GM19455 (cell line): Measurements from ENCODE around the gene MAGI2.

ENCODE experiments used
- ATAC-seq: cut with Tn5 transposase; IDR thresholded peaks from one replicate; pipeline ENCODE4 v1.9.1; 2021; ENCODE audit not compliant: unreplicated experiment

The MAGI2 gene

GRCh38 chr7:78396210-78396609 is 1057.3 kb downstream of the MAGI2 start:
- ATAC-seq = no peak

DNA sequence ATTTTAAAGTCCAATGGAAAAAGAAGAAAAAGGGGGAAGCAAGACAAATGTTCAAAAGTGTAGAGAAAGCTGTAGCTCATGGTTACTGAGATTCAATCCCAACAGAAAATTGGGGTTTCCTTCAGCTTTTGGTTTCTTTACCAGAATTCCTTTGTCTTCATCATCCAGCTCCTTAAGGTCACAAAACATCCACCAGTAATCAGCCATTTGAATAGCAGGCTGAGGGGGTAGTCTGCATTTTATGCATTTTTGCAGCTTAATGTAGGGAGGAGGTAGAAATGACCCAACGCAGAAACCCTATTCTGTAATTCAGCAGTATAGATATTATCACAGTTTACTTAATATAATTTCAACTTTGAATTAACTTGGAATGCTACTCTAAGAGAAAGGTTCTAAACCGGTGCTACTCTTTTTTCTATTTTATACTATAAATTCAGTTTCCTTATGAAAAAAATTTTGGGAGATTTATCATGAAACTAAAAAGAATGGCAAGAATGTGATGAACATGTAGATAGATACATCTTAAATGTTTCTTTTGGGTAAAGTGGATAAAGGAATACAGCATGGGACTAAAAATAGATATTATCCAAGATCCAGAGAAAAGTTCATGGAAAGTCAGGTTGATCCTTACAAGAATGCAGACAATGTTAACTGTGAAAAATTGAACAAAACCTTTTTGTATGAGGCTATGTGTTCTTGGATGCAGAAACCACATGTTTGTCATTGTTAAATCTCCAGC is 1058.0 kb downstream of the MAGI2 start:
- ATAC-seq = no peak

GRCh38 chr7:78389022-78389421 is 1064.4 kb downstream of the MAGI2 start:
- no peak for ATAC-seq

DNA sequence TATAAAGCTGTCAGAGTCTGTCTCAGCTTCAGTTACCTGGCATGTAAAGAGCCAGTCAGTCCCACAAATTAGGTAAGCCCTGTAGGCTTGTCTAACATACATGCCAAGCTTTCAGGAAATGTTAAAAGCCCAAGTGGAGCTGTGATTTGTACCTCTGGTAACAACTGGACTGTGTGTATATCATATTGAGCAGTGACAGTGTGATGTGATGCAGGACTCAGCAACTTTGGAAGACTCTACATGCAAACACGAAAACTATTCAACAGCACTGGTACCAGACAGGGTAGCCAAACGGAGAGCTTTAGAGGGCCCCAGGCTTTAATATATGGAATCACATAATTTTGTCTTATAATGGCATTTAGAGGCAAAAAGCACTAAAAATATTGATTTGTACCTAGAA is 1066.9 kb downstream of the MAGI2 start:
- ATAC-seq = no peak

GRCh38 chr7:78383096-78383880 is 1070.2 kb downstream of the MAGI2 start:
- ATAC-seq = no peak

- no peak for ATAC-seq
Observed at GRCh38 chr7:78379148-78379547, 1074.3 kb downstream of the MAGI2 start.

GRCh38 chr7:78377532-78377931 is 1075.9 kb downstream of the MAGI2 start:
- ATAC-seq = no peak

DNA sequence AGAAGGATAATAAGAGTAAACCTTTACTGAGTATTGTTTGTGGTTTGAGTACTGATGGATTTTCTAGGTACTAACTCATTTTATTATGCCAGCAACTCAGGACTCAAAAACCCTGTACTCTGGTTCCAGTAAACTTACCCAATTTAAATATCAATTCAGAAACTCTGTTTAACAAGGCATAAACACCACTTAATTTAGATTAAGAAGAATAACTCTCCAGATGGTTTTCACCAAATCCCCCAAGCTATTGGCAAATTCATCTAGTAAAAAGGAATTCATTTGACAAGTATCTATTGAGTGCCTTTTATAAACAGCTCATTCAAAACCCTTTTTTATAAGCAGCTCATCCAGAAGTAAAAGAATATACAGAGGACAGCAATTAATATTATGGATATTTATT is 1082.5 kb downstream of the MAGI2 start:
- ATAC-seq = no peak

- ATAC-seq = no peak
Observed at GRCh38 chr7:78368771-78369170, 1084.7 kb downstream of the MAGI2 start.

- ATAC-seq = no peak
Observed at GRCh38 chr7:78367280-78367773, 1086.1 kb downstream of the MAGI2 start.

DNA sequence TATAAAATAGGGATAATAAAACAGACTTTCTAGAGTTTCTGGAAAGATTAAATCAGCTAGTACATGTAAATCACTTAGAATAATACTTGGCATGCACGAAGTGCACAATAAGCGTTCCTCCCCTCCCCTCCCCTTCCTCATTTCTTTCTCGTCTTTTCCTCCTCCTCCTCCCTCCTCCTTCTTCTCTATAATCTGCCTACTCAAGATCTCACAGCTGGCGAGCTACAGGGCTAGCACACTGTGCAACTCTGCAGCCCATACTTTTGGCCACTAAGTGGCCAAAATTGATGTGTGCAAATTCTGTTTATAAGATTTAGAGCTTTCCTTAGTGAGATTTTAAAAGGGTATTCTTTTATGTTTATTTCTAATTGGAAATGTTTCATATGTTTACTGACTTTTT is 1089.6 kb downstream of the MAGI2 start:
- ATAC-seq = no peak

DNA sequence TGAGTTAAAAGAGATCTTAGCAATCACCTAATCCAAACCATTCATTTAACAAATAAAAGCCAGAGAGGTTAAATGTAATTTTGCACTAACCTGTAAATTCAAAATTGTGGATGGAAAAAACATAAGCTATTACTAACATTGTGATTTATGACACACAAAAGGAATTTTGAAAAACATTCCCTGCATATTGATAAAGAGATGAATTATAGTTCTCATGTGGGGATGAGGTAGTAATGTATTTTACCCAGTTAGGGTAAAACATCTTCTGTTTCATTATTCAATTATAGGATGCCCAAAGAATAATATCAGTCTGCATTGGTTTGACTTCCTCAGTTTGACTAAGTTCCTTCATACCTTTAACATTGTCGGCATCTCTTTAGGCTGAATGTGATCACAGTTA is 1093.6 kb downstream of the MAGI2 start:
- ATAC-seq = no peak

DNA sequence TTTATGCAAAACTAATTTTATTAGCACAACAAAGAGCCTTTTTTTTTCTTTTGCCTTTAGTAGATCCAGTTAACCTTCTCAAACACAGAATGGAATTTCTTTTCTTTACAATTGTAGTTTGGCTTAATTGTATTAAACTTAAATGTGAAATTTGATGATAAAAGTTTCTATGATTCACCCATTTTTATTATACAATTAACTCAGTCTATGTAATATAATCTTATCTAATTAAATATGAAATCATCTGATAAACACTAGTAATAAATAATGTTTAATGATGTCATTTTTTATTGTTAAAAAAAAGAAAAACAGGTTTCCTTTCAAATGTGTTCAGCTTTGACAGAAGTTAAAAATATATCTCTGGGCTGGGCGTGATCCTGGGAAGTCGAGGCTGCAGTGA is 1095.8 kb downstream of the MAGI2 start:
- no peak for ATAC-seq

GRCh38 chr7:78355834-78356233 is 1097.6 kb downstream of the MAGI2 start:
- ATAC-seq = no peak

DNA sequence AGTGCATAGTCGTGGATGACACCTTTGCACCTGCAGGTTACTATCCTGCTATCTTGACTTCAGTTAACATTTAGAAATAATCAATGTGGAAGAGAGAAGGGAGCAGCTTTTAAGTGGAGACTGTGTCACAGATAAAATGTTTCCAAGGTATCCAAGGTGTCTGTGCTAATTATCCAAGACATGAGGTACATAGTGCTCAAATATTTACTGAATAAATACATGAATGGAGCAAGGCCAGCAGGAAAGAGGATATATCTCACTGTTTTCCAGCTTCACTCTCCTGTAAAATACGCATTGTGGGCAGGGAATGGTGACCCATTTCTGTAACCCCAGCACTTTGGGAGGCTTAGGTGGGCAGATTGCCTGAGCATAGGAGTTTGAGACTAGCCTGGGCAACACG is 1102.5 kb downstream of the MAGI2 start:
- ATAC-seq = no peak

DNA sequence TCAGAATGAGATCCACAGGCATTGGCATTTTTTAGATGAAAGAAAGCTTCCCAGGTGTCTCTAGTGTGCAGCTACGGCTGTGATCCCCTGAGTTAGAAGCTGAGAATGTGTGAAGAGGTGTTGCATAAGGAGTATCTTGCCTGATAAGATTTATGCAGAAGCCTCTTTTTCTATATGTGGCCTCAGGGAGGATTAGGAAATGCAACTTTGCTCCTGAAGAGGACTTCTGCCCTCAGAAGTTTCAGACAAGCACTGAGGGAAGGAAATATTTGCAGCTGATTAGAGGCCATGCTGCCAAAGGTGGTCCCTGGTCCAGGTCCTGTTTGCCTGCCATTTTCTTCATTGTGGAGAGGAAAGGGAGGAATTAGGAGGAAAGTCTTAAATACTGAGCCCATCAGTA is 1103.1 kb downstream of the MAGI2 start:
- no peak for ATAC-seq

- ATAC-seq = no peak
Observed at GRCh38 chr7:78346827-78347226, 1106.6 kb downstream of the MAGI2 start.

DNA sequence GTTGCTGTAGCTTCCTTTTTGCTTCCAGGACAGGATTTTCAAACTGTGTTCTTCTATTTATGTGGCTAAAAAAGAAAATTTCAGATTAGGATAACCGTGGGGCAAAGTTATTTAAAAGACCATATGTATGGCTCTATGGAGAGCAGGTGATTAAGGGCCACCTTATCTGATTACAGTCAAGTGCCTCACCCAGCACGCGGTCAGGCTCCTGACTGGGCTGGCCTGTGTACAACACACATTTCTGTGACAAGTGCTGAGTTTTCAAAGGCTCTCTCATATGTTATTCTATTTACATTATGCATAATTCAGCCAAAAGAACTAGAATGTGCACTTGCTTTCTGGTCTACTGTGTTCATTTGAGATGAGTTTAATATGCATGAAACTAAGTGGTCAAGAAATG is 1107.5 kb downstream of the MAGI2 start:
- no peak for ATAC-seq

GRCh38 chr7:78345293-78345911 is 1108.1 kb downstream of the MAGI2 start:
- ATAC-seq = no peak

GRCh38 chr7:78334426-78334825 is 1119.0 kb downstream of the MAGI2 start:
- ATAC-seq = no peak

- ATAC-seq = no peak
Observed at GRCh38 chr7:78333530-78334425, 1119.7 kb downstream of the MAGI2 start.
